Stromal cell of bone marrow (primary cell): ENCODE measurements around the gene RARG.
A peak's percentile ranks its signal among the peaks of the same experiment; 100 is the strongest.
"Not testable (repeated sequence)": the region's sequence is repeated elsewhere in the genome, so short reads cannot be mapped to it uniquely, and the experiment has no call there.

ENCODE experiments used
- DNase-seq: peaks from one replicate; pipeline ENCODE4 v3.0.0-alpha.2; 2012; ENCODE audit warnings: low read depth

Gene RARG

GRCh38 chr12:53208435-53208834 lies 23.6 kb downstream of the RARG start:
- DNase-seq, result no peak

DNA sequence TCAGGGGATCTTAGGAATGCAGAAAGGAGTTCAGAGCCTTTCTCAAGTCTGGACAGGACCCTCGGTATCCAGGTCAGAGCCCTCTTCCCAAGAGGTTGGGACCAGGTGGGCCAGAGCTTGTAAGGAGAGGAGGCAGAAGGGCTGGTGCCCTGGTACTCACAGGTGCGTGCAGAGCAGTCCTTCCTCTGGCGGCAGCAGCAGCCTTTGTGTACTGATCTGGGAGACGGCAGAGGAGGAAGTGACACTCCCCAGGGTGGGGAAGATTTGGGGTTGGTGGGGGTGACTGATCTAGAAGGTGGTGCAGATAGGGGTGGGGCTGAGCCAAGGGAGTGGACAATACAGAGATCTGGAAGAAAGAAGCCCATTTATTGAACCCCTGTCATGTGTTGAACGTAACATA lies 25.0 kb downstream of the RARG start, which contains the start of gene ITGB7:
Gene ITGB7 (minus strand): TSS at position 210 of the 400 bp plus-strand sequence. CDS start 6,808 bp downstream, outside the sequence.
- DNase-seq, result no peak

DNA sequence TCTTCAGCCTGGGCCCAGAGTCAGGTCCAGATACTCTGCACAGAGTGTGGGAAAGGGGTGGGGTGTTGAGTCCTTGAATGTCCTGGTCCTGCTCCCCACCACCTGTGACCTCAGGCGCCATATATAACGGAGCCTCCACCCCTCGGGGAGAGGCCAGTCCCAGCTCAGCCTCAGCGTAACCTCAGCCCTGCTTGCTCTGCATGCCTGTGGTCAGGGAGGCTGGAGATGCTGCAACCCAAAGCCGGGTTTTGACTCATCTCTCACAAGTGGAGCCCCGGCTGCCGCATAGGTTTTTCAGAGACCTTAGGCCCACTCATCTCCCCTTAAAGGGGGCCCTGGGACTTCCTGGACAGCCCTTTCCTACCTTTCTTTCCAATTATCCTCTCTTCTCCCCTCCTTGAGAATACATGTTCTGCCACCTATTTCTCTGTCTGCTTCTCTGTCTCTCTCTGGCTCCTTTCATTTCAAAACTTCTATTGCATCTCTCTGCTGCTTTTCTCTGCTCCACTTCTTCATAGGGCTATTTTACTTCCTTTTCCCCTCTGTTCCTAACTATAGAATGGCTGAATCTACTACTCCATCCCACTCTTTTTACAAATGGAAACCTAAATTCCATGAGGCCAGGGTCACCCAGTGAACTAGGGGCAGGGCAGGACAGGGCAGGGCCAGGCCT lies 26.1 kb downstream of the RARG start:
- DNase-seq, result peak; percentile 84

GRCh38 chr12:53204351-53204750 lies 27.7 kb downstream of the RARG start:
- no peak for DNase-seq

GRCh38 chr12:53202316-53202715 lies 29.7 kb downstream of the RARG start:
- DNase-seq, result not testable (repeated sequence)

DNA sequence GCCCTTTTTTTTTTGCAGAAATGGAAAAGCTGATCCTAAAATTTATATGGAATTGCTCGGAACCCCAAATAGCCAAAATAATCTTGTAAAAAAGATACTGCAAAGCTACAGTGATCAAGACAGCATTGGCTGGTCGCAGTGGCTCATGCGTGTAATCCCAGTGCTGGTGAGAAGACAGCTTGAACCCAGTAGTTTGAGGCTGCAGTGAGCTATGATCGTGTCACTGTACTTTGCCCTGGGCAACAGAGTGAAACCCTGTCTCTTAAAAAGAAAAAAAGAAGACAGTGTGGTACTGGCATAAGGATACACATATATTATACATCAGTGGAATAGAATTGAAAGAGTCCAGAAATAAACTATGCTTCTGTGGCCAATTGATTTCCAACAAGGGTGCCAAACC lies 30.4 kb downstream of the RARG start:
- no peak for DNase-seq

- no peak for DNase-seq
Measured at GRCh38 chr12:53201177-53201541, 30.9 kb downstream of the RARG start.

DNA sequence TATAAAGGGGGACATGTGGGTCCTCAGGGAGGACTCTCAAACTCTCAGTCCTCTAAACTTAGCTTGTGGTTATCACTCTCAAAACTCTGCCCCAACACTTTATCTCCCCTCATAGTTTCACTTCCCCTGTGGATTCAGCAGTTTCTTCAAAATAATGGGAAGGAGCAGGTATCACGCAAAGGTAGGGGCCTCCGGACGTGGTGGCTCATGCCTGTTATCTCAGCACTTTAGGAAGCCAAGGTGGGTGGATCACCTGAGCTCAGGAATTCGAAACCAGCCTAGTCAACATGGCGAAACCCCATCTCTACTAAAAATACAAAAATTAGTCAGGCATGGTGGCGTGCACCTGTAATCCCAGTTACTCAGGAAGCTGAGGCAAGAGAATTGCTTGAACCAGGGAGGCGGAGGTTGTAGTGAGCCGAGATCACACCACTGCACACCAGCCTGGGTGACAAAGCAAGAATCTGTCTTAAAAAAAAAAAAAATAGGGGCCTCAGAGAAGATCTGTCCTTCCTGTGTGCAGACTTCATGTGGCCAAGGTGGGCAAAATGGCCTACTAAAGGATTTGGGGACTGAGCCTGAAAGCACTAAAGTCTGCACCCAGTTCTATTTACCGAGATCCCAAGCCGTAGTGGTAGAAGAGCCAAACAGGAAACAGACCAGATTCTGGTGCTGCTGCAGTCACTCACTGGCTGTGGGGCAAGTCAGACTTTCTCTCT lies 31.4 kb downstream of the RARG start:
- DNase-seq, result no peak

DNA sequence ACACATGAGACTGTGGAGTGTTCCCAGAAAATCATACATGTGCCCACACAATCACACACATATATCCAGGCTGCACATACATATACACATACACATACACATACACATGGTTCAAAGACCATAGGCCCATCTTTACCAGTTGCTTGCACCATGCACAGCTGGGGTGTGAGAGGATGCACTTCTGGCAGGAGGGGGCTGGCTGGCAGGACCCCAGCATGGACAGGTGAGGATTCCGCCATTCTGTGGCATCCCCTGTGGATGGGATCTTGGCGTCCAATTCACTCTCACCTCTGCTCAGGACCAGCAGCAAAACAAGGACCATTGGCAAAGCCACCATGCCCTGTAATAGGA lies 31.9 kb downstream of the RARG start:
- DNase-seq, result no peak

- no peak for DNase-seq
Measured at GRCh38 chr12:53199700-53200099, 32.3 kb downstream of the RARG start.

DNA sequence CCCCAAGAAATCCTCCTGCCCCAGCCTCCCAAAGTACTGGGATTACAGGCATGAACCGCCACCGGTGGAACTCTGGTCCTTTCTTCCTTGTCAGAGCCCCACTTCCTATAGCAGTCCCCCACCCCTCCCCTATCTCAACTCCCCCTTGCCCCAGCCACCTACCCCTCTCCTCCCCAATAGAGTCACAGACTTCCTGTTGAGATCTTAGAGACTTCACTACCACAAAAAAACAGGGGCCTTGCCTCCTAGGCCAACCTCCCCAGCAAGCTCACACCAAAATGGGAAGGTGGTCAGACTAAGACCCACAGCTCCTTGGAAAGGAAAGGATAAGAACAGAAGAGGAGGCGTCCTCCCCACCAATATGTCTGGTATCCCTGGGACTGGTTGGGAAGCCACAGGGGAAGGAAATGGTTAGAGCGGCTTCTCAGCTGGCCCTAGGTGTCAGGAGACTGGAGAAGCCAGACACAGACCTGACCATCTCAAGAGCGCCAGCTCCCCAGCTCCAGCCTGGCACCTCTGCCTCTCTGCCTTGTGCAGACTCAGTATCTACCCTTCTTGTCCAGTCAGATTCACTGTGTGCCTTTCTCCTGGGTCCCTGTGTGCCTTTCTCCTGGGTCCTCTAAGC lies 33.4 kb downstream of the RARG start:
- no peak for DNase-seq

- no peak for DNase-seq
Measured at GRCh38 chr12:53197011-53197640, 34.9 kb downstream of the RARG start.

GRCh38 chr12:53196486-53196885 lies 35.5 kb downstream of the RARG start:
- no peak for DNase-seq

GRCh38 chr12:53195516-53196420 lies 36.2 kb downstream of the RARG start:
- DNase-seq, result no peak

DNA sequence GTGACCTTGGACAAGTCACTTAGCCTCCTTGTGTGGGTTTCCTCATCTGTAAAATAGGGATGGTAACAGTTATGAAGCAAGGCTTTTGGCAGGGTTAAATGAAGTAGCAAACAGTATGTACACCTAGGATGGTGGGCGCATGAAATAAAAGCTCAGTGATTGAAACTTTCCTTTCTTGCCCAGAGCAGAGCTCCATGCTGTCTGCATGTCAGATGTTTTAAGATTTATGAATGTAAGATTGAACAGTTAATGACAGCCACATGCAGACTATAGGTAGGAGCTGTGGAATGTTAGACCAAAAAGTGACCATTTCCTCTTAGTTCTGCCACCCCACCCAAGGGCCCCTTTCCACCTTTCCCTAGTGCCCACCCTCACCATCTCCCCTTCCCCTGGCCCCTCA lies 37.0 kb downstream of the RARG start:
- no peak for DNase-seq

- DNase-seq, result no peak
Measured at GRCh38 chr12:53193985-53194716, 37.9 kb downstream of the RARG start.

DNA sequence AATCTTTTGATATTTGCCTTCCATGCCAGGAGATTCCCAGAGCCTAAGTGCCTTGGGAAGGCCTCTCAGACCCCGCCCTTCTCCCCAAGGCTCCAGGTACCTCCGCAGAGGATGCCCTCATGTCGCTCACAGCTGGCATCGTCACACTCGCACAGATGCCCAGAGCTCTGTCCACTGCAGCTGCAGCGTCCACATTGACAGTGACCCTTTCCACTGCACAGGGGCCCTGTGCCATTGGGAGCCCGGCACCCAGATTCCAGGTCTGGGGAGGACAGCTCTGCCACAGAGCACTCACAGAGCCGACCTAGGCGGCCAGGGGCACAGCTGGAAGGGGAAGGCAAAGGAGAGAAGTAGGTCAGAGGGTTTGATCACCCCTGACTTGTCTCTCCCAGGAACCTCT lies 39.0 kb downstream of the RARG start:
- no peak for DNase-seq

DNA sequence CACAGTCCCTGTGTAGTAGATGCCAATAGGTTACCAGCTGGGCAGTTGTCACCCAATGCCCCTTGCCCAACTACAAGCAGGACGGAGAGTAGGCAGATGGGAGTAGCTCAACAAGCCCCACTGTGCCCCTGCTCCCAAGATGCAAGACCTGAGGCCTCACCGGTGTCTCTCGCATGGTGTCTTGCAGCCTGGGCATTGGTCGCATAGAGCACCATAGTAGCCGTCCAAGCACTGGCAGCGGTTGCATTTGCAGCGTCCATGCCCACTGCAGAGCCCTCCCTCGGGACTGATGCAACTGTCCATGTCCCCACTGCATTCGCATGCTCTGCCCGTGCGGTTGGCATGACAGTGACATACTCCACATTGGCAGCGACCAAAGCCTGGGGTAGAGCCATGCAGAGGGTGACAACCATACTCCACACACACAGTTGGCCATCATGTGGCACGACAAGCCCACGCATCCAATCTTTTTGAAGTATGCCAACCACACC lies 39.4 kb downstream of the RARG start:
- no peak for DNase-seq

DNA sequence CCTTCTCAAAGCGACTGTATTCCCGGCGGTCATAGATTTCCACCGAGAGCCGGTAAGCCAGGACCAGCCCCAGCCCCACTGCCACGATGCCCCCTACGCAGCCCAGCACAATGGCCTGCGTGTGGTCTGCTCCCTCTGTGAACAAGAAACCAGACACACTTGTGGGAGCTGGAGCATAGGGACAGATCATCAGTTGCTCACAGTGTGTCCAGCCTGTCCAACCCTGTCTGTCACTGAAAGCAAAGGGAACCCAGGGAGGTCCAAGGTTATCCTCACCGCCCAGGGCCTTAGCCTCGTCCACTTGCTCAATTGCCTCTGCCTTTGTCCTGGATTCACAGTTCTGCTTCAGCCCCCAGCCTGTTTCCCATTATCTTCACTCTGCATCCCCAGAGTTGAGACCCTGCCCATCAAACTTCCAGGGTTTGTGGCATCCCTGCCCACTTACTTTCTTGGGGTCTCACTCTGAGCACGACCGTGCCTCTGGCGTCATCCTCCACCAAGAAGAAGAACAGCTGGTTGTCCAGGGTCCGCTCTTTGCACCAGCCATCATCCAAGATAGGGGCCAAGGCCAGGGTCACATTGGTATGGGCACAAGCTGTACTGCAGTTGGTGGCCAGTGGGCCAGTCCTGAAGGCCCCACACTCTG lies 40.0 kb downstream of the RARG start:
- no peak for DNase-seq

- no peak for DNase-seq
Measured at GRCh38 chr12:53191096-53191884, 40.7 kb downstream of the RARG start.
